Parathyroid adenoma (tissue), 2 donors: ENCODE data around the gene BMPR1B.

Source experiments
- H2AFZ ChIP-seq: fragments of 300-600 bp; sonication (generic); one replicate; pipeline ENCODE4 v1.7.0; 2017; ENCODE audit warnings: antibody characterized with exemption, mild to moderate bottlenecking
- H3K27ac ChIP-seq: fragments of 300-600 bp; sonication (generic); one replicate; pipeline ENCODE4 v1.7.0; 2017
- H3K27me3 ChIP-seq: fragments of 300-600 bp; sonication (generic); one replicate; pipeline ENCODE4 v1.7.0; 2017; ENCODE audit warnings: low read length; ENCODE audit not compliant: control insufficient read depth, insufficient read depth
- H3K36me3 ChIP-seq: fragments of 300-600 bp; sonication (generic); one replicate; pipeline ENCODE4 v1.7.0; 2017; ENCODE audit warnings: low read length; ENCODE audit not compliant: control insufficient read depth, insufficient read depth
- H3K4me1 ChIP-seq: fragments of 300-600 bp; sonication (generic); one replicate; pipeline ENCODE4 v1.7.0; 2017; ENCODE audit warnings: control low read depth
- H3K4me2 ChIP-seq: fragments of 300-600 bp; sonication (generic); one replicate; pipeline ENCODE4 v1.7.0; 2017; ENCODE audit warnings: low read length
- H3K4me3 ChIP-seq: fragments of 300-600 bp; sonication (generic); one replicate; pipeline ENCODE4 v1.7.0; 2017; ENCODE audit warnings: low read depth, low read length
- H3K79me2 ChIP-seq: fragments of 300-600 bp; sonication (generic); one replicate; pipeline ENCODE4 v1.7.0; 2017; ENCODE audit warnings: control low read depth
- H3K9ac ChIP-seq: fragments of 300-600 bp; sonication (generic); one replicate; pipeline ENCODE4 v1.7.0; 2017; ENCODE audit warnings: mild to moderate bottlenecking
- H3K9me3 ChIP-seq: fragments of 300-600 bp; sonication (generic); one replicate; pipeline ENCODE4 v1.7.0; 2017; ENCODE audit warnings: low read length; ENCODE audit not compliant: control insufficient read depth
- CTCF ChIP-seq: fragments of 300-600 bp; sonication (generic); IDR thresholded peaks from one replicate; pipeline ENCODE4 v1.7.0; 2017; ENCODE audit warnings: antibody characterized with exemption, mild to moderate bottlenecking
- donor health status: primary hyperparathyroidism.

The BMPR1B gene

DNA sequence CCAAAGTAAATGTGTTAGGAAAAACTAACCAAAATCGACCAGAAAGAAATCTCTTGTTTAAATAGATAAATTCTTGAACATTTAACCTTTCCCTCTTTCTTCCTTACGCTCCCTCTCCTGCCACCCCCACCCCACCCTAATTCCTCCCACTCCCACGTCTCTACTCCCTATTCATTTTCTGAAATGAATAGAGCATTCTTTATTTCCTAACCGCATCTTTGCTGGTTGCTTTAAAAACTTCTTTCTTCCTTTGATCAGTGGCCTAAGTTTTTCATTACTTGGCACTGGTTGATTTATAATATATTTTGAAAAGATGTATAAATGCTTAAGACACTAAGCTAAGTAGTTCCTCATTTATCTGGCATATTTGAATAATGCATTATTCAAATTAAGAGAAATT, 33.9 kb downstream of the BMPR1B start:
- Histone ChIP-seq H3K4me1 (no peaks in the 10 kb centered on the region), H3K9ac (no peak overlapping the region), H3K27ac (no peak overlapping the region), H3K27me3 (no peaks in the 10 kb centered on the region), H2AFZ (no peak overlapping the region), H3K4me2 (no peak overlapping the region), H3K9me3 (no peaks in the 10 kb centered on the region), H3K79me2 (no peaks in the 10 kb centered on the region), H3K36me3 (no peaks in the 10 kb centered on the region), H3K4me3 (no peak overlapping the region)
- TF ChIP-seq CTCF: no peak

DNA sequence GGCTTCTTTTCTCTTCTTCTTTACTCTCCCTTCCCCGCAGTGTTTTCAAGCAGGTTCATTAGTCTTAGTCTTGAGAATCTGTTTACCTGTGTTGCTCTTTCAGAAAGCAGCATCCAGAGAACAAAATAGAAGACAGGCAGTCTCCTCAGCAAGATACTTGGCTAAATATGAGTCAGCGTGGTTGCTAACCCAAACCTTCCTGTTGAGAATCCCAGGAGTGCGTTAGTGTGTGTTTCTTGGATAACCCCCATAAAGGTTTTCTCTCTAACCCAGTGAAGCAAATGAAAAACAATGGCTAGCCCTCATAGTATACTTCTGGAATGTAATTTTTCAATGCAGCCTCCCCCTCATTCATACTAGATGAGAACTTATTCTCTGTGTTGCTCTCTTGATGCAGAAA, 41.1 kb downstream of the BMPR1B start:
- no peak overlapping the region for H3K9ac ChIP-seq
- H3K4me1 ChIP-seq: no peaks in the 10 kb centered on the region
- TF ChIP-seq CTCF: no peak
- H3K27me3 ChIP-seq: no peaks in the 10 kb centered on the region
- H3K4me3 ChIP-seq: no peak overlapping the region
- no peak overlapping the region for H2AFZ ChIP-seq
- no peak overlapping the region for H3K27ac ChIP-seq
- no peaks in the 10 kb centered on the region for H3K9me3 ChIP-seq
- H3K79me2 ChIP-seq: no peaks in the 10 kb centered on the region
- H3K36me3 ChIP-seq: no peaks in the 10 kb centered on the region
- H3K4me2 ChIP-seq: no peak overlapping the region

DNA sequence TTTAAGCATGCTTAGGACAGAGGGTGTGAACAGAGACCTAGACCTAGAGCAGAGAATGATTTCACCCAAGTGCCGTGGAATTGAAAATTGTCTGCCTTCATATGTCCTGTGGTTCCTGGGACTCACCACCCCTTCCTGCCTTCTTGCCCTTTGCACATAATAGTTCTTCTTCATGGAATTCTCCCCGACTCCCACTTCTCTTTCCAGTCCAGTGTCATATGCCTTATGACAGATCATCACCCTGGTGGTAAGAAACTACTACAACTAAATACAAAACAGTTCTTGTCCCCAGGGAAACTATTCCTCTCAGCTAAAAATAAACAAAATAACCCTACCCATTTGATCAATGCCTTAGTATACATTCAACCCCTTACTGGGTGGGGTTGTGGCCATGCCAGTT, 43.3 kb downstream of the BMPR1B start:
- H3K9me3 ChIP-seq: no peaks in the 10 kb centered on the region
- H3K4me1 ChIP-seq: no peaks in the 10 kb centered on the region
- no peak overlapping the region for H2AFZ ChIP-seq
- H3K4me2 ChIP-seq: no peak overlapping the region
- no peaks in the 10 kb centered on the region for H3K27me3 ChIP-seq
- no peak overlapping the region for H3K9ac ChIP-seq
- no peak overlapping the region for H3K4me3 ChIP-seq
- no peaks in the 10 kb centered on the region for H3K79me2 ChIP-seq
- H3K36me3 ChIP-seq: no peaks in the 10 kb centered on the region
- no peak overlapping the region for H3K27ac ChIP-seq
- no peak for TF ChIP-seq CTCF

DNA sequence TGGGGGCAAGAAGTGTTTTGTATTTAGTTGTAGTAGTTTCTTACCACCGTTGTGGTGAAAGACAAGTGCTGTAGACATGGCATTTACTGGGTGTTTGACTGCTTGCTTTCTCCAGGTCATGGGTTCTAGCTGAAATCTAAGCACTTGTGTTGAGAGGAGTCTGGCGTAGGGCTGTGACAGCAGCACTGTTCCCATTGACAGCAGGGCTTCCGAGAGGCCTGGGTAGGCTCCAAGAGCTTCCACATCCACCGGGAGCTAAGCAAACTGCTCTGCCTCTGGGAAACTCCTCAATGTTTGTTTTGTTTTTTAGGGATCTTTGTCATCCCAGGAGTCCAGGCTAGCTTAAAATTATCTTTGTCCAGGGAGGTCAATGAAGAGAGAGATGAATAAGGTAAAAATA, 44.3 kb downstream of the BMPR1B start:
- no peaks in the 10 kb centered on the region for H3K27me3 ChIP-seq
- no peaks in the 10 kb centered on the region for H3K9me3 ChIP-seq
- H2AFZ ChIP-seq: no peak overlapping the region
- no peaks in the 10 kb centered on the region for H3K36me3 ChIP-seq
- no peak overlapping the region for H3K27ac ChIP-seq
- no peak overlapping the region for H3K4me2 ChIP-seq
- TF ChIP-seq CTCF: no peak
- no peaks in the 10 kb centered on the region for H3K79me2 ChIP-seq
- no peak overlapping the region for H3K4me3 ChIP-seq
- no peaks in the 10 kb centered on the region for H3K4me1 ChIP-seq
- no peak overlapping the region for H3K9ac ChIP-seq

DNA sequence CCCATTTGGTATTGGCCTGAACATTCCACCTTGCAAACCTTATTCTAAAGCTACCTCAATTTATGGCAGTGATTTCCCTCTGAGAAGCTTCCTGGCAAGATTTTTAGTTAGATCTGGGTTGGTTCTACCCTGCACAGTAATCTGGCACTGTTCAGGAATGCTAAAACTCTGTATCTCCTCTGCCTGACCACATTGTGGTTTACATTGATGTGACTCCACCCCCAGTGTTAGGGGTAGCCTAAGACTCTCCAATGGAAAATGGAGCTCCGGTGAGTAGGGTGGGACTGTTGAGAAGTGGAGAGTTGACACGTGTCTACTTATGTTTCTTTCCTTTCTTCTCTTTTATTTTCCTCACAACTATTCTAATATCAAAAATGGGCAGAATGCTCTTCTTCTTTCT, 45.4 kb downstream of the BMPR1B start:
- Histone ChIP-seq H3K36me3 (no peaks in the 10 kb centered on the region), H3K27me3 (no peaks in the 10 kb centered on the region), H3K9me3 (no peaks in the 10 kb centered on the region), H3K4me2 (no peak overlapping the region), H3K79me2 (no peaks in the 10 kb centered on the region), H3K9ac (no peak overlapping the region), H3K4me3 (no peak overlapping the region), H3K4me1 (no peaks in the 10 kb centered on the region), H2AFZ (no peak overlapping the region), H3K27ac (no peak overlapping the region)
- no peak for TF ChIP-seq CTCF
